ENCODE data around the gene SLC9A2.

SLC9A2 gene

GRCh38 chr2:102618452-102619413, 620 bp upstream of the SLC9A2 start:
- DNase-seq: no peak

GRCh38 chr2:102620332-102620731, 979 bp downstream of the SLC9A2 start:
- DNase-seq: no peak

- no peak for DNase-seq
Measured at GRCh38 chr2:102621630-102622029, 2.3 kb downstream of the SLC9A2 start.

GRCh38 chr2:102622646-102623045, 3.3 kb downstream of the SLC9A2 start:
- no peak for DNase-seq

GRCh38 chr2:102630458-102630857, 11.1 kb downstream of the SLC9A2 start:
- no peak for DNase-seq

GRCh38 chr2:102632380-102633175, 13.2 kb downstream of the SLC9A2 start:
- DNase-seq: no peak

GRCh38 chr2:102634831-102635241, 15.5 kb downstream of the SLC9A2 start:
- DNase-seq: no peak

GRCh38 chr2:102635317-102635716, 16.0 kb downstream of the SLC9A2 start:
- no peak for DNase-seq

GRCh38 chr2:102636283-102636907, 17.0 kb downstream of the SLC9A2 start:
- no peak for DNase-seq

GRCh38 chr2:102637358-102637757, 18.0 kb downstream of the SLC9A2 start:
- no peak for DNase-seq

- DNase-seq: no peak
Measured at GRCh38 chr2:102639429-102639828, 20.1 kb downstream of the SLC9A2 start.

GRCh38 chr2:102652126-102652525, 32.8 kb downstream of the SLC9A2 start:
- no peak for DNase-seq

- no peak for DNase-seq
Measured at GRCh38 chr2:102657770-102658169, 38.4 kb downstream of the SLC9A2 start.

GRCh38 chr2:102660070-102660469, 40.7 kb downstream of the SLC9A2 start:
- DNase-seq: no peak

GRCh38 chr2:102660574-102660973, 41.2 kb downstream of the SLC9A2 start:
- DNase-seq: no peak

- DNase-seq: no peak
Measured at GRCh38 chr2:102661846-102662245, 42.5 kb downstream of the SLC9A2 start.

GRCh38 chr2:102662833-102663232, 43.5 kb downstream of the SLC9A2 start:
- no peak for DNase-seq

- no peak for DNase-seq
Measured at GRCh38 chr2:102663381-102663780, 44.0 kb downstream of the SLC9A2 start.

- DNase-seq: no peak
Measured at GRCh38 chr2:102664471-102664909, 45.1 kb downstream of the SLC9A2 start.

- no peak for DNase-seq
Measured at GRCh38 chr2:102667072-102667471, 47.7 kb downstream of the SLC9A2 start.

- no peak for DNase-seq
Measured at GRCh38 chr2:102668171-102668570, 48.8 kb downstream of the SLC9A2 start.

GRCh38 chr2:102669401-102669800, 50.0 kb downstream of the SLC9A2 start:
- DNase-seq: no peak

- DNase-seq: no peak
Measured at GRCh38 chr2:102672107-102672776, 52.9 kb downstream of the SLC9A2 start.
